HG03378 (cell line): ENCODE data around the gene RNF38.
"Not testable (repeated sequence)": the region's sequence is repeated elsewhere in the genome, so short reads cannot be mapped to it uniquely, and the experiment has no call there.

Experiments
- ATAC-seq: cut with Tn5 transposase; IDR thresholded peaks from one replicate; pipeline ENCODE4 v1.9.1; 2021; ENCODE audit warnings: mild to moderate bottlenecking, moderate library complexity; ENCODE audit not compliant: unreplicated experiment

Gene RNF38

GRCh38 chr9:36399980-36400331 lies at the start of gene RNF38:
Gene RNF38 (minus strand): TSS chr9:36400269. CDS start chr9:36400108, 161 bp downstream.
- no peak for ATAC-seq

DNA sequence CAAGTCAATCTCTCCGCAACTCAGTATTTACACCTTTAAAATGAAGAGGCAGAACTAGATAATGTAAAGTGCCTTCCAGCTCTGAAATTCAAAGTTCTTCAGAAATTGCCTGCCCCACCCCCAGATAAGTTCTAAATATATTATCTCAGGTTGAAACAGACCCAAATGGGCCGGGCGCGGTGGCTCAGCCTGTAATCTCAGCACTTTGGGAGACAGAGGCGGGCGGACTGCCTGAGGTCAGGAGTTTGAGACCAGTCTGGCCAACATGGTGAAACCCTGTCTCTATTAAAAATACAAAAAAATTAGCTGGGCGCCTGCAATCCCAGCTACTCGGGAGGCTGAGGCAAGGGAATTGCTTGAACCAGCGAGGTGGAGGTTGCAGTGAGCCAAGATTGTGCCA lies 48.5 kb upstream of the RNF38 start:
- not testable (repeated sequence) for ATAC-seq

GRCh38 chr9:36448017-36448416 lies 47.9 kb upstream of the RNF38 start:
- ATAC-seq = no peak

GRCh38 chr9:36446678-36447077 lies 46.6 kb upstream of the RNF38 start:
- ATAC-seq = not testable (repeated sequence)

GRCh38 chr9:36445800-36446361 lies 45.8 kb upstream of the RNF38 start:
- no peak for ATAC-seq

- ATAC-seq = no peak
Measured at GRCh38 chr9:36444203-36444602, 44.1 kb upstream of the RNF38 start.

DNA sequence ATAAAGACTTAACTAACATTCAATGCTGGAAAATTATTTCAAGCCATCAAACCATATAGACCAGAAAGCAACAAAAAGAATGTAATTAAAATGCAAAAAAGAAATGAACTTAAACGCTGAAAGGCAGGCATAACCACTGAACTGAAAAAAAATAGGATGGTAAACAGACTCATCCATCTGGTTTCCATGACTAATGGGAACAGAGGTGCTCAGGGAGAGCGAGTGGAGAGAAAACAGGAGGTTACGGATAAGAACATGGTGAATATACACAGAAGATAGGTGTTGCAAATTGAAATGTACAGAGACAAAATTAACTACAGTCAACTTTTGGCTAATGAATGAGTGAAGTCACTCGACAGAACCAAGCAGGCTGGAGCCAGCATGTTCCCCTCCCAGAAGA lies 43.5 kb upstream of the RNF38 start:
- ATAC-seq = no peak

- ATAC-seq = no peak
Measured at GRCh38 chr9:36442710-36443109, 42.6 kb upstream of the RNF38 start.

DNA sequence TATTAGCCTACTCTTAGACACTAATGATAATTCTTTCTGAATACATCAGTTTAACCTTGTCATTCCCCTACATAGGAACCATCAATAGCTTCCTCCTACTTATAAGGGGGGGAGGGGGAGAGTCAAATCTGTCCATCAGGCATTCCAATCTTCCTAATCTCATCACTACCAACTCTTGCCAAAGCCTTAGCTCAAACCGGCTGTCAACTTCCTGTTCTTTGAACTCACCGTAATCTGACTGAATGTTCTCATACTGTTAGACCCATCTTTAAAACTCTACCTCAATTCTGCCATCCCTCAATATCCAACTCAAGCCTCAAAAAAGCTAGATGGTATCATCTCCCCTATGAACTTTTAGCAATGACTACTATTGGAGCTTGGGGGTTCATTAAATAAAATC lies 41.9 kb upstream of the RNF38 start:
- ATAC-seq = no peak

GRCh38 chr9:36438536-36439236 lies 38.6 kb upstream of the RNF38 start:
- ATAC-seq = no peak

DNA sequence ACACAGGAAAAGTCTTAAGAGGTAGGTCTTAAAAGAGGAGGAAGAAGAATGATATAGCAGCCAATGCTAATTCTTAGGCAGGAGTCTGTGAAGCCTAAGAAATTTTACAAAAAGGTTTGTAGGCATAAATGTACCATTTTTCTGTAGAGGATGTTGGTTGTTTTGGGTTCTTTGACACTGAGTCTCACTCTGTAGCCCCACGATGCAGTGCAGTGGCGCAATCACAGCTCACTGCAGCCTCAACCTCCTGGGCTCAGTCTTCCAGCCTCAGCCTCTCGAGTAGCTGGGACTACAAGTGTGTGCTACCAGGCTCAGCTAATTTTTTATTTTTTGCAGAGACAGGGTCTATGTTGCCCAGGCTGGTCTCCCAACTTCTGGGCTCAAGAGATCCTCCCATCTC lies 37.7 kb upstream of the RNF38 start:
- ATAC-seq = no peak

- ATAC-seq = no peak
Measured at GRCh38 chr9:36436909-36437308, 36.8 kb upstream of the RNF38 start.

GRCh38 chr9:36433386-36433785 lies 33.3 kb upstream of the RNF38 start:
- no peak for ATAC-seq

- no peak for ATAC-seq
Measured at GRCh38 chr9:36431078-36431477, 31.0 kb upstream of the RNF38 start.

DNA sequence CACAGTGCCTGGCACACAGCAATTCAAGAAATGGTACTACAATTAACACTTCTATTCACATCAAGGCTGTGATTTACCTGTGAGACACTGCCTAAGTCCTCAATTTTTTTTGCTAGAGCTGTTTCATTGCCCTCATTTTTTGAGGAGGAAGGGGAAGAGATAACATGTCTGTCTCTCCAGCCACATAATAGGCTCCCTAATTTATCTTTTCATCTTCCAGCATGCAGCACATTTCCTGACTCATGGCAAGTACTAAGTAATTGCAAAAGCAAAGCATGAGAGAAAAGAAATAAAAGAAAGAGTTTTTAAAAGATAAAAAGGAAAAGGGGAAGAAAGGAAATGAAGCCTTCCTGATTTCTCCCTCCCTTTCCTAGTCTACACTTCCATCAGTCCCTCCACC lies 26.9 kb upstream of the RNF38 start:
- no peak for ATAC-seq

- ATAC-seq = no peak
Measured at GRCh38 chr9:36426348-36426747, 26.3 kb upstream of the RNF38 start.

DNA sequence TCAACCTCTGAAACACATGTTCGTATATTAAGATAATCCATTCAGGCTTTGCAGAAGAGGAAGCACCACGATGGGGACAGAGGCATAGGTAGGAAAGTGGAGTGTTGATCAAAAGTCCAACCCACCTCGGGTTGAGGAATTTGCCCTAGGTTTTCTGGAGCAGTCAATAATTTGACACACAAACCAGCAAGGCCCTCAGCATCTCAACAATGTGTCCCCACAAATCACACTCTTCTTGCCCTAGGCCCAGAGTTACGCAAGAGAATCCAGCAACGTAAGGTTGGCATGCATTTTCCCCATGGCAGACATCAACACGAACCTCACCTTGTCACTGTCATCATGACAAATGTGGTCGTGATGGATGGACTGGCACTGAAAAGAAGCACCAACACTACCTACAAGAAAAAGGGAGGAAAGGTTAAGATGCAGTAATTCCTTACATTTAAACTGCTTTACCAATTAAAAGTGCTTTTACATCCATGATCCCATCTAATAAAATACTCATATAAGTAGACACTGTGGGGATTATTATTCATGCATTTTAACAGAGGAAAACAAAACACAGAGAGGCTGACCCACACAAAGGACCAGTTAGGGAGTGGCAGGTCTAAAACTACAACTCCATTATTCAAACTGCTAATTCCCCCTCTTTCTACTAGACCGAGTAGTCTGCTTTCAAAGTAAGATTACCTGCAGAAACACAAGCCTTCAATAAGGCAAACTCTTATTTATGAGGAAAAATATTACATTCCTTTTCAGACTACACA lies 24.4 kb upstream of the RNF38 start:
- ATAC-seq = no peak

- no peak for ATAC-seq
Measured at GRCh38 chr9:36423206-36423605, 23.1 kb upstream of the RNF38 start.

GRCh38 chr9:36416890-36417289 lies 16.8 kb upstream of the RNF38 start:
- no peak for ATAC-seq

- no peak for ATAC-seq
Measured at GRCh38 chr9:36415822-36416525, 15.9 kb upstream of the RNF38 start.

DNA sequence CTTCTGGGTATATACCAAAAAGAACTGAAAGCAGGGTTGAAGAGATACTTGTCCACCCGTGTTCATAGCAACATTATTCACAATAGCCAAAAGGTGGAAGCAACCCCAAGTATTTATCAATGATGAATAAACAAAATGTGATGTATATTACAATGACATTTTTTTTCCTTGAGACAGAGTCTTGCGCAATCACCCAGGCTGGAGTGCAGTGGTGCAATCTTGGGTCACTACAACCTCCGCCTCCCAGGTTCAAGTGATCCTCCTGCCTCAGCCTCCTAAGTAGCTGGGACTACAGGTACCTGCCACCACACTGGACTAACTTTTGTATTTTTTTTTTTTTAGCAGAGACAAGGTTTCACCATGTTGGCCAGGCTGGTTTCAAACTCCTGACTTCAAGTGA lies 11.3 kb upstream of the RNF38 start:
- ATAC-seq = not testable (repeated sequence)

- ATAC-seq = not testable (repeated sequence)
Measured at GRCh38 chr9:36409076-36409475, 9.0 kb upstream of the RNF38 start.
